ENCODE results near the gene HSPB3.
"Not testable (repeated sequence)": the region's sequence is repeated elsewhere in the genome, so short reads cannot be mapped to it uniquely, and the experiment has no call there.

Gene HSPB3

DNA sequence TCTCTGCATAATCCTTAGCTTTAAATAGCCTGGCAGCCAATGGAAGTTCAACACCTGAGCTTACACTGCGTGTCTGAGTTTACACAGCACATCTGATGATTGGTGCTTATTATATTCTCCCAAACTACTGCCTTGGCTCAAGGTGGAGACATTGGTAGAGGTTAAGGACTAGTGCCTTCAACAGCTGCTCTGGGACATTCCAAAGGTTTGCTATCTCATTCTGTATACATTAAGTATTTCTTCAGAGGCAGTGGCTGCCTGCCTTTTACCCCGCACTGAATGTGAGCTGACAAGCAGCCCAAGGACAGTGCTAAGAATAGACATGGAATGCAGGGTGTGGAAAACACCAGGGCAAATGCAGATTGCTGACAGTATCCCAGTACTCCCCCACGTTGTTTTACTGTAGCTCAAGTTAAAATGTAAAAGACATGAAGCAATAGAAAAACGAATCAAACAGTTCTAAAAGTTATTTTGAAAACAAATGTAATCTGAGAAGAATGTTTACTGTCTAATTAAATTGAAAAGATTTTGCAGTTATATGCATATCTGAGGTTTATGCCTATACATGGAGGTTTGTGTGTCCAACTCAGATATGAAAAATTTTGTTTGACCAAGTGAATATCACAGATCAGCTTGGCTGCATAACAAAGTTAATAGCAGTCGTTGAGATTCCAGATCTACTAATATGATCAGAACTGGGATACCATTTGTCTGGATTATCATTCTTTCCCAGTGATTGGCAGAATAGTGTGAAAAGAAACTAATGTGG lies 1.8 kb downstream of the HSPB3 start:
- no peak for DNase-seq

DNA sequence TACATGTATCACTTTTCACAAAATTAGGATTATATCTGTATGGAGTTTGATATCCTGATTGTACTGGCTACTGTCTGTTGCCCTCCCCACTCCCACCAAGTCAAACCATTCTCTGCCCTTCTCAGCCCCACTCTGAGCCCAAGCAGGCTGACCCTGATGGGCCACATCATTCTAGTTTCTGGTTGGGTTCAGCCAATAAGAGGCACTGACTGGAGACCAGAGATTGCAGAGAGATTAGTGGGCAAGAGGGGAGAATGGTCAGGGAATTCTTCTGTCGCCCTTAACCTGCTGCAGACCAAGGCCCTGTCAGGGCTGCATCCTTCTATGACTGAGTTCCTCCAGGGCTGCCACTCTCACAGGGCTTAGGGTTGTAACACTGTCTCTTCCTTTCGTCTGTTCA lies 2.7 kb downstream of the HSPB3 start:
- no peak for DNase-seq

DNA sequence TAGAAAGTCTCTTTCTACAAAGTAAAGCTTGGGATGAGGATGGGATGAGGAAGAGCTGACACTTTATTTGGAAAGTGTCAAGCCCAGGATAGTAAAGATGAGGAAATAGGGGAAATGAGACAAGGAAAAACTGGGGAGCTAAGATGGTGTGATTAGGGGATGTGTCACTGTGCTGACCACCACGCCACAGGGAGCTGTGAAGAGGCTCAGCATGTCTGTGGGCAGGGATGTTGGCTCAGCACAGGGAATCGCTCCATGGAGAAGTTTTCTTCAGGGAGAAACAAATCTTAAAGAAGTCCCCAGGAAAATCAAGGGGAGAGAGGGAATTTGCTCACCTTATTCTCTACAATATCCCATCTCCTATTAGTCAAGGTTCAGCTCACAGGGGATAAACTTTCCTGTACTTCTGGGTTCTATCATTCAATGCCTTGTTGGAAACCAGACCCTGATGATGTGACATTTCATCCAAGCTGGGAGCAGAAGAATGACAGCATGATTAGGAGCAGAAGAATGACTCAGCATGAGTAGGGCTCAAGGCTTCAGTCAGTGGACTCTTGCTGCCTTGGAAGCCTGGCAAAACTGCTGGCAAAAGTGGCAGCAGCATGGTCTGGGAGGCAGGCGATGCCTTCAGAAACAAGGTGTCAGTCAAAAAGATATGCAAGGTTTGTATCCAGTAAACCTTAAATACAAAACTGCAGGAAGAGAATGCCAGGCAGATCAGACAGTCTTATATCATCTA lies 4.9 kb downstream of the HSPB3 start:
- DNase-seq: no peak

DNA sequence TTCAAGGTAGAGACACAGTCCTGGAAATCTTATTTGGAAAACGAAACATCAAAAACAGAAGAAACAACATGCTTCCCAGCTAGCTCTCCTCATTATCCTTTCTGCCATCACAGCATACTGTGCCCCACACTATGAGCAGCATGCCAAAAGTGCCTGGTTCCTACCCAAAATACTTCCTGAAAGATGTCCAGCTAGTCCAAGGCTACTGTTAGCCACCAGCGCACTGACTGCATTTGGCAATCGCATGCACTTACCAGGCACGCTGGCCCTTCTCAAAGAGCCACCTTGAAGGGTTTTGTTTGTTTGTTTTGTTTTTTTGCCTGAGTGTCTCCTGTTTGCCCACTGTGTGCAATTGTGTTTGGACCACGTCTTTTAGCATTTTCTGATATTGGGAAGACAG lies 6.8 kb downstream of the HSPB3 start:
- no peak for DNase-seq

DNA sequence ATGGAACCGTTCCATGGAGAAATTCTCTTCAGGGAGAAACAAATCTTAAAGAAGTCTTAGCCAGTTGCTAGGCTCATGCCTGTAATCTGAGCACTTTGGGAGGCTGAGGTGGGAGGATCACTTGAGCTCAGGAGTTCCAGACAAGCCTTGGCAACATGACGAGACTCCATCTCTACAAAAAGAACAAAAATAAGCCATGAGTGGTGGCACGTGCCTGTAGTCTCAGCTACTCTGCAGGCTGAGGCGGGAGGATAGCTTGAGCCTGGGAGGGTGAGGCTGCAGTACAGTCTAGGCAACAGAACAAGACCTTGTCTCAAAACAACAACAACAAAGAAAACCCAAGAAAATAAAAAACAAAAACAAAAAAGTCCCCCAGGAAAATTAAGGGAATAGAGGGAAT lies 8.2 kb downstream of the HSPB3 start:
- DNase-seq: no peak

DNA sequence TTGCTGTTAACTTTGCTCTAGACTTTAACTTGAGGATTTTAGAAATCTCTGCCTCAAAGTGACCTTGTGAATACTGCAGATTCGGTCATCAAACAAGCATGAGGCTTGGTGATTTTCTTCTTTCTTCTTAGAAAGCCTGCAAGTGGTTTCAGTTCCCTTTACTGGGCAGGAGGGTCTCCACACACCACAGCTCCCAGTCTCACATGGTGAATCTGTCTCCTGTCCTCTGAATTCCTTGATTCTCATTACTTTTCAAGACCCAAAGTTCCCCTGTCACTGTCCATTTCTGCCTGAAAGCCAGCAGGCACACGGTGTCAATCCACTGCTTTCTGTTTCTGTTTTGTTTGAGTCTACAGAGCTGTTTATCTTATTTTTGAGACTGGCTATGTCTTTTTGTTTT lies 14.1 kb downstream of the HSPB3 start:
- DNase-seq: no peak

DNA sequence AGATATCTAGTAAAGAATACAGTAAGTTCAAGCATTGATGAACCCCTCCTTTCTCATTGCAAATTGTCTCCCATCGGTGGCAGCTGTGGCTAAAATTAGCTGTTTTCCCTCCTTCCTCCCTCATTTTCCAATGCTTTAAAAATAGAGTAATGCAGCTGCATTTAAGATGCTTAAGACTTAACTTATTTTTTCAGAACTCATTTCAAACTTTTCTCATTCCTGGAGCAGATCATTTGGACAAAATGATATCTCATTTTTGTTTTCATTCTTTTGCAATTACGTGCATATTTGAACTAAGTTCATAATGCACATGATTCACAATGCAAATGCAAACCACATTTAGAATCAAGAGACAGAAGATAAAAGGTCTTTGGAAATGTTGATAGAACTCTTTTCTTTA lies 14.6 kb downstream of the HSPB3 start:
- DNase-seq: no peak

DNA sequence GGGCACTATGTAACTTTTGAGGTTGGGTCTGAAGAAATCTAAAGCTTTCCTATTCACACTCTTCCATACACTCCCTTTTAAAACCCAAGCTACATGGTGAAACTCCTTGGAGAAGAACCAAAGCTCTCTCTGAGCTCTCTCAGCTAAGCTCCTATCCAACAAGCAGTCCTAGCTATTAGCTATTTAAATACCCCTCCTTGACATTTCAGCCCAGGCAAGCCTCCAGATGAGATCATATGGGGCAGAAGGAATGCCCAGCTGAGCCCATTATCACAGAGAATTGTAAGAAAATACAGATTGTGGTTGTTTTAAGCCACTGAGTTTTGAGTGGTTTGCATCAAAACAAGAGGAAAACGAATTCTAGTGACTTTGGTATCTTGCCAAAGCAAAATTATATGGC lies 15.2 kb downstream of the HSPB3 start:
- no peak for DNase-seq

DNA sequence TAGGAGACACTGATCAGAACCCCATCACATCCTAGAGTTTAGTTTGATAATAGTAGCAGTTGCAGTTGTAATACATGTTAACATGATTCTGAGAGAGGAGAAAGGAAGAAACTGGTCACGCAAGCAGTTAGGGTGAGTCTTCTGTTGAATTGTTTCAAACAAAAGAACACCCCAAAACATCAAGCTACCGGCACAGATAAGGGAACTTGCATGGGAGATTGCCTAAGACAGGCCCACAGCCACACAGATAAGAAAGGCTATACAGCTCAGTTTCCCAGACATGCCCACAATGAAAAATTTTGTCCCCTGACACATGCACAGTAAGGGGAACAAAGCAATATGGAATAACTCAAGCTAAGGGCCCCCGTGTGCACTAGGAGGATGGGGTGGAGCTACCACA lies 15.9 kb downstream of the HSPB3 start:
- DNase-seq: no peak

DNA sequence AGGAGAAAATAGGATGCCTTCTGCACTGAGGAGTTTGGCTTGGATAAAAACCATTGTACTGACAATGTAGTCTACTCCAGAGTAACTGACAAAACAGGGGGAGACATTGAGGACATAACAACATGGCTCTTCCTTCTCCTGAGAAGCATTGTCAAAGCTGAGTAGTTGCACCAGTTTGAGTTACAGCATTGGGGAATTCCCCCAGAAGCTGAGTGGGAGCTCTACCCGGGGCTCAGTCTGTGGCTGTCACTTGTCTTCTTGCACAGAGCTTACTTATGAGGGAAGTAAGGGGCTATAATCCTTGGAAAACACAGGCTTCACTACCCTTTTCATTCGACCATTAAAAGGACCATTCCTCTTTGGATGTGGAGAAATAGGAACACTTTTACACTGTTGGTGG lies 21.2 kb downstream of the HSPB3 start:
- DNase-seq: no peak

DNA sequence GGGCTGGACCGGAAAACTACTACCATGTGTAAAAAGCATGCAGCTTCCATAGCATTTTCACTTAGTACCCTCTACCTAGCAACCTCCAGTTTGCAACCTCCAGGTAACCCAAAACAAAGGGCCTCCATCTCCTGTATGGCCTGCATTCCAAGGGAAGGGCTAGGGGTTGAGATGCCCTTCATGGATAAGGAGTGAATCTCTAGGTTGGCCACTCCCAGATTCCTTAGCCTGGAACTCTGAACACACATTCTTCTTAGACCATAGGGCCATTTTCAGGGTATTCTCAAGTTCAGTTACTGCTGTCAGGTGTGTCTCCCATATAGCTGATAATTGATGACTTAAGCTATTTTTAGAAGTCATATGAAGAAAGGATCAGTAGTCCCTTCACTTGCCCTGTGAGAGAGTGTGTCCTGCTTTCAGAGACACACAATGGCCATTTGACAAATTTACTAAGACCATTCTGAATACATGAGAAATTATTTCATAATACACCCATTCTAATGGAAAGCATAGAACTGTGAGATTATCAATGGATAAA lies 22.5 kb downstream of the HSPB3 start:
- no peak for DNase-seq

DNA sequence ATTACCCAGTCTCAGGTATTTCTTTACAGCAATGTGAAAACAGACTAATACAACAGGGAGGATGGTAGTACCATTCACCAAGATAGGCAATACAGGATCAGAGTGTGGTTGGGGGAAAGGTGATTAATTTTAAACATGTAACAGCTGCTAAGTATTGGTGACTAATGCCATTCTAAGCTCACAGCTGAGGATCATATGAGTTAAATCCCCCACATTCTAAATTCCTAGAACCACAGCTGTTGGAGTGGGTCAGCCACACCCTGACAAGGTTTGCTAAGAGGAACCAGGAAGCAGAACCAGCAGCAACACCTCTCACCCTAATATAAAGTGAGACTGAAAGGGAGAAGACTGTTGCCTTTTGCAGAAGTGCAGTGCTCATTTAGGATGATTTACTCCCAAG lies 24.8 kb downstream of the HSPB3 start:
- DNase-seq: no peak

DNA sequence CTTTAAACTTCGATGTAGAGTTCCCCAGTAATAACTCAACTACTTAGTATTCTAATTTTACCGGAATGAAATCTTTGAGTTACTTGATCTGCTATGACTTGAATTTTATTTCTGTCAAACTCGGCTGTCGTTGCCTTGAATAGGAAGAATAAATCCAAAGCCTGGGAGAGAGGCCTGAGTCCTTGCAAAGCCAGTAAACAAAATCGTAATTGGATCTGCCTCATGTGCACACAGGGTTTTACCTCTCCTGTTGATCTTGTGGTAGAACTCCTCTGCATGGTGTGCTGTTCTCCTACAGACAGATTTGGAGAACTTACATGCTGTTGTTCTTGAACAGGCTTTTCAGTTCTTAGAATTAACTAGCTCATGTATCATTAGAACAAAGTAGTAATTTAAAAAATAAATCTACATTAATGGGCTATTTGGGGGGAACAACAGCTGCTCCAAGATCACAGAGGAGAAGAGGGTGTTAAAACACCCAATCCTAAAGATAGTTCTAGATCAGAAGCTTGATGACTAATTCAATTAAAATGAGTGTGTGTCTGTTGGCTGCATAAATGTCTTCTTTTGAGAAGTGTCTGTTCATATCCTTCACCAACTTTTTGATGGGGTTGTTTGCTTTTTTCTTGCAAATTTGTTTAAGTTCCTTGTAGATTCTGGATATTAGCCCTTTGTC lies 28.9 kb downstream of the HSPB3 start:
- no peak for DNase-seq

DNA sequence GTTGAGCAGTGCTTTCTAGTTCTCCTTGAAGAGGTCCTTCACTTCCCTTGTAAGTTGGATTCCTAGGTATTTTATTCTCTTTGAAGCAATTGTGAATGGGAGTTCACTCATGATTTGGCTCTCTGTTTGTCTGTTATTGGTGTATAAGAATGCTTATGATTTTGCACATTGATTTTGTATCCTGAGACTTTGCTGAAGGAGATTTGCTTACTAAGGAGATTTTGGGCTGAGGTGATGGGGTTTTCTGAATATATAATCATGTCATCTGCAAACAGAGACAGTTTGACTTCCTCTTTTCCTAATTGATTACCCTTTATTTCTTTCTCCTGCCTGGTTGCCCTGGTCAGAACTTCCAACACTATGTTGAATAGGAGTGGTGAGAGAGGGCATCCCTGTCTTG lies 30.2 kb downstream of the HSPB3 start:
- DNase-seq: not testable (repeated sequence)

DNA sequence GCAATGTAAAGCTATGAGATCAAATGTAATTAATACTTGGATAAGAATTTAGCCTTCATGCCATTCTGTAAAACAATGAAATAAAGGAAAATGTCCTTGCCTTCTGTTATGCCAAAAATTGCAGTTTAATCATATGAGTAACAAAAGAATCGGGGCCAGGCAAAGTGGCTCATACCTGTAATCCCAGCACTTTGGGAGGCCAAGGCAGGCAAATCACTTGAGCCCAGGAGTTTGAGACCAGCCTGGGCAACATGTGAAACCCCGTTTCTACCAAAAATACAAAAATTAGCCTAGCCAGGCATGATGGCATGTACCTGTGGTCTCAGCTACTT lies 34.1 kb downstream of the HSPB3 start:
- not testable (repeated sequence) for DNase-seq

DNA sequence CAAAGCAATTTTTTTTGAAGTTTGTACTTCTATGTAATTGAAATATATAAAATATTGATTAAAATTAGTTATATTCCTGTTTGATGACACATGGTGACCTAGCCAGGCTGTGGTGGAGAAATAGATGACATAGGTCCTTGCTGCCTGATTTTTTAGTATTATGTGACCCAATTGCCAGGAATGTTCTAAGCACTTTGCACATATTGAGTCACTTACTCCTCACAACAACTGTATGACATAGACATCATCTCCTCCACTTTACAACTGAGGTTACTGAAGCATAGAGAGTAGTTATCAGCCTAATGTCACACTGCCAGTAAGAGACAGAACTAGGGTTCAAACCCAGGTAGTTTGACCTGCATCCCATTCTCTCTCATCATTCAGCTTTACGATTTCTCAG lies 35.8 kb downstream of the HSPB3 start:
- no peak for DNase-seq

DNA sequence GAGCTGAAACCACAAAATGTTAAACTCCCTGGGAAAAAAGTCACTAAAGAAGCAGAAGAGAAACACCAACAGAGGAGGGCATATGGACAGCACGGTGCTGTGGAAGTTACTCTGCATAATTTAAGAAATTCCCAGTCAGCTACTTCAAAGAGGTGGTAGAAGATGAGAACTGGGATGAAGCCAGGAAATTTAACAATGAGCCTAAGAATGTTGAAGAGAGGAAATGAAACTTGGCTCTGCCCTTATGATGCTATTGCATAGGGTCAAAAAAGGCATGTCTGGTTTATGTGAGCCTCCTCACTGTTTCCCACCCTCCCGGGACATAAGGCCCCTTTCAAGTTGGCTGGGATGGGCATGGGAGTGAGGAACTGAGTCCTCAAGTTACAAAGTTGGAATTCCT lies 36.7 kb downstream of the HSPB3 start:
- no peak for DNase-seq

DNA sequence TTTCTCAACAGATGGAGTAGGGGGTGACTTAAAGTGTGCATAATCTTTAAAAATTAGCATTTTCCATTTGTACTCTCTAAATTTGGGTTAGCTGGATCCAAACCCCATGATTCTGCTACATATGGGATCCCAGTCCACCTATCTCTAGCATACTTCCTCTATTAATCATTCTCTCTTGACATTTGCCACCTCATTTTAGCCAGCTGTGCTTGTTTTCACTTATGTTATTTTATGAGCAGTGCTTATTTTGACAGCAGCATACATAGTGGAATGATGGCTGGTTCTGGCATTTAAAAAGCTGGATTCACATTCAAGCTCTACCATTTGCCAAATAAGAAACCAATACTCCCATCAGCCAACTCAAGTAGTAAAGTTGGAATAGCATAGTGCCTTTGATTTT lies 39.5 kb downstream of the HSPB3 start:
- DNase-seq: no peak

Measured in activated gamma-delta T cell (primary cell).